ENCODE measurements around the gene PMM1. TPM values are rescaled to one million over a fixed set of nuclear protein-coding genes. Genes with fewer than 3 reads are reported as not detected.
"Not testable (repeated sequence)": the region's sequence is repeated elsewhere in the genome, so short reads cannot be mapped to it uniquely, and the experiment has no call there.

PMM1 gene
- total RNA-seq, 1 experiment from 2014 or later = 30.5 TPM

DNA sequence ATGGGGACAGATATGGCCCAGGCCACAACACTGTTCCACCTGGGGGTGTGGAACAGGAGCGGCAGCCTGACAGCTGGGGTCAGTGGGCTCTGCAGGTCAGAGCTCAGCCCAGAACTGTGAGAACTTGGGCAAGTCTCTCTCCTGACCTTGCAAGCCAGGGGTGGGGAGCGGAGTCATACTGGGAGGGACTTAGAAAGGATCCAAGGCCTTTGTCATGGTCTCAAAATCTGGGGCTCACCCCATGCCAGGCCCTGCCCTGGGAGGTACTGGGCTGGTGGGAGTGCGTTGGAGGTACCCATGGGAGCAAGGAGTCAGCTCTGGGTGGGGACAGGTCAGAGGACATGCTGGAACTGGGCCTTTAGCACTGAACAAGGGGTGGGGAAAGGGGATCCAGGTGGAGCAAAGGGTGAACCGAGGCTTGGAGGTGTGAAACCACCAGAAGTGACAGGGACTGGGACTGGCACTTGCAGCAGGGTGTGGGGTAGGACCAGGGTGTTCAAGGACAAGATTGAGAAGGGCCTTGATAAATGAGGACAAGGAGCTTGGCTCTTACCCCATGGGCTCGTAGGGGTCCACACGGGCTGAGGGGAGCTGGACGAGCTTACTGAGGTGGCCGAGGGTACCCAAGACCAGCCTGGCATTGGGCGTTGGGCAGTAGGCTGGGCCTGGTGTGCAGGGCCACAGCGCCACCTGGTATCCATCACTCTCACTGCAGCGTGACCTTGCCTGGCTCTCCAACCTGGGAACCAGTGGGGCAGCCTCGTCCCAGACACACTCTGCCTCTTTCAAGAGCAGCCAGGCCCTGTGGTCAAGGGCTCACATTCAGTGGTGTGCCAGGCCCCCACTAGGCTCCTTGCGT is 7.4 kb upstream of the PMM1 start:
- in situ Hi-C loops (cut with HindIII; ENCODE audit: low pct_unique_long_range_greater_than_20kb, low sequenced_read_pairs) = no loop called here
- POLR2A ChIA-PET = no interaction called here
- no peak for DNase-seq (ENCODE audit: low read depth, low spot score)

GRCh38 chr22:41595703-41596102 is 6.1 kb upstream of the PMM1 start:
- H3K27ac ChIP-seq (ENCODE audit: low read length) = no peak overlapping the region
- no TSS peak for BruUV-seq (replicated peaks)
- POLR2A ChIA-PET = no interaction called here
- peaks cover 3% of the 10 kb centered on the region for H3K4me1 ChIP-seq (ENCODE audit: control insufficient read depth, insufficient read depth, low read length)
- ATAC-seq (no peak), DNase-seq (ENCODE audit: low read depth, low spot score) (no peak)
- CTCF ChIA-PET = no interaction called here
- TF ChIP-seq, protein P1, sequence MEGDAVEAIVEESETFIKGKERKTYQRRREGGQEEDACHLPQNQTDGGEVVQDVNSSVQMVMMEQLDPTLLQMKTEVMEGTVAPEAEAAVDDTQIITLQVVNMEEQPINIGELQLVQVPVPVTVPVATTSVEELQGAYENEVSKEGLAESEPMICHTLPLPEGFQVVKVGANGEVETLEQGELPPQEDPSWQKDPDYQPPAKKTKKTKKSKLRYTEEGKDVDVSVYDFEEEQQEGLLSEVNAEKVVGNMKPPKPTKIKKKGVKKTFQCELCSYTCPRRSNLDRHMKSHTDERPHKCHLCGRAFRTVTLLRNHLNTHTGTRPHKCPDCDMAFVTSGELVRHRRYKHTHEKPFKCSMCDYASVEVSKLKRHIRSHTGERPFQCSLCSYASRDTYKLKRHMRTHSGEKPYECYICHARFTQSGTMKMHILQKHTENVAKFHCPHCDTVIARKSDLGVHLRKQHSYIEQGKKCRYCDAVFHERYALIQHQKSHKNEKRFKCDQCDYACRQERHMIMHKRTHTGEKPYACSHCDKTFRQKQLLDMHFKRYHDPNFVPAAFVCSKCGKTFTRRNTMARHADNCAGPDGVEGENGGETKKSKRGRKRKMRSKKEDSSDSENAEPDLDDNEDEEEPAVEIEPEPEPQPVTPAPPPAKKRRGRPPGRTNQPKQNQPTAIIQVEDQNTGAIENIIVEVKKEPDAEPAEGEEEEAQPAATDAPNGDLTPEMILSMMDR (IDR thresholded peaks at IDR 0.05) = no peak
- TF ChIP-seq, protein P2, sequence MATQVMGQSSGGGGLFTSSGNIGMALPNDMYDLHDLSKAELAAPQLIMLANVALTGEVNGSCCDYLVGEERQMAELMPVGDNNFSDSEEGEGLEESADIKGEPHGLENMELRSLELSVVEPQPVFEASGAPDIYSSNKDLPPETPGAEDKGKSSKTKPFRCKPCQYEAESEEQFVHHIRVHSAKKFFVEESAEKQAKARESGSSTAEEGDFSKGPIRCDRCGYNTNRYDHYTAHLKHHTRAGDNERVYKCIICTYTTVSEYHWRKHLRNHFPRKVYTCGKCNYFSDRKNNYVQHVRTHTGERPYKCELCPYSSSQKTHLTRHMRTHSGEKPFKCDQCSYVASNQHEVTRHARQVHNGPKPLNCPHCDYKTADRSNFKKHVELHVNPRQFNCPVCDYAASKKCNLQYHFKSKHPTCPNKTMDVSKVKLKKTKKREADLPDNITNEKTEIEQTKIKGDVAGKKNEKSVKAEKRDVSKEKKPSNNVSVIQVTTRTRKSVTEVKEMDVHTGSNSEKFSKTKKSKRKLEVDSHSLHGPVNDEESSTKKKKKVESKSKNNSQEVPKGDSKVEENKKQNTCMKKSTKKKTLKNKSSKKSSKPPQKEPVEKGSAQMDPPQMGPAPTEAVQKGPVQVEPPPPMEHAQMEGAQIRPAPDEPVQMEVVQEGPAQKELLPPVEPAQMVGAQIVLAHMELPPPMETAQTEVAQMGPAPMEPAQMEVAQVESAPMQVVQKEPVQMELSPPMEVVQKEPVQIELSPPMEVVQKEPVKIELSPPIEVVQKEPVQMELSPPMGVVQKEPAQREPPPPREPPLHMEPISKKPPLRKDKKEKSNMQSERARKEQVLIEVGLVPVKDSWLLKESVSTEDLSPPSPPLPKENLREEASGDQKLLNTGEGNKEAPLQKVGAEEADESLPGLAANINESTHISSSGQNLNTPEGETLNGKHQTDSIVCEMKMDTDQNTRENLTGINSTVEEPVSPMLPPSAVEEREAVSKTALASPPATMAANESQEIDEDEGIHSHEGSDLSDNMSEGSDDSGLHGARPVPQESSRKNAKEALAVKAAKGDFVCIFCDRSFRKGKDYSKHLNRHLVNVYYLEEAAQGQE (IDR thresholded peaks at IDR 0.05; ENCODE audit: insufficient read depth in 1 of 2, low read depth in 2 of 2, low read length in 1 of 2) = no peak
- TF ChIP-seq TCF7L2 (IDR thresholded peaks at IDR 0.05; ENCODE audit: low read depth, low read length) (no peak), POLR2AphosphoS5 (IDR thresholded peaks at IDR 0.05; ENCODE audit: low read depth, low read length) (no peak), SIN3A (IDR thresholded peaks at IDR 0.05; ENCODE audit: borderline replicate concordance, insufficient read depth, low read depth, low read length) (no peak)
- in situ Hi-C loops (cut with HindIII; ENCODE audit: low pct_unique_long_range_greater_than_20kb, low sequenced_read_pairs) = no loop called here
- no peaks in the 10 kb centered on the region for H3K27me3 ChIP-seq (ENCODE audit: control insufficient read depth, insufficient read depth, low read length)
- intact Hi-C loops (cut with micrococcal nuclease; ENCODE audit: unreplicated experiment) = no loop called here
- H3K36me3 ChIP-seq (ENCODE audit: control insufficient read depth, insufficient read depth, low read length) = no peaks in the 10 kb centered on the region
- no peak overlapping the region for H3K4me3 ChIP-seq (ENCODE audit: low read depth in 2 of 2, low read length in 2 of 2)
- no peaks in the 10 kb centered on the region for H3K9me3 ChIP-seq (ENCODE audit: control insufficient read depth, insufficient read depth, low read depth, low read length)

More for the DNA sequence above, 7.4 kb upstream of the PMM1 start:
- no peak overlapping the region for H3K27ac ChIP-seq (ENCODE audit: low read length)
- no peaks in the 10 kb centered on the region for H3K36me3 ChIP-seq (ENCODE audit: control insufficient read depth, insufficient read depth, low read length)
- no TSS peak for BruUV-seq (replicated peaks)
- ATAC-seq = peak; percentile 89
- H3K27me3 ChIP-seq (ENCODE audit: control insufficient read depth, insufficient read depth, low read length) = no peaks in the 10 kb centered on the region
- TF ChIP-seq, protein P1 (IDR thresholded peaks at IDR 0.05) = peak; percentile 85
- TF ChIP-seq TCF7L2 (IDR thresholded peaks at IDR 0.05; ENCODE audit: low read depth, low read length) (no peak), POLR2AphosphoS5 (IDR thresholded peaks at IDR 0.05; ENCODE audit: low read depth, low read length) (no peak; the same call in 1 of the 2 replicates)
- TF ChIP-seq, protein P2 (IDR thresholded peaks at IDR 0.05; ENCODE audit: insufficient read depth in 1 of 2, low read depth in 2 of 2, low read length in 1 of 2) = no peak
- peaks cover 3% of the 10 kb centered on the region for H3K4me1 ChIP-seq (ENCODE audit: control insufficient read depth, insufficient read depth, low read length)
- no peaks in the 10 kb centered on the region for H3K9me3 ChIP-seq (ENCODE audit: control insufficient read depth, insufficient read depth, low read depth, low read length)
- H3K4me3 ChIP-seq (ENCODE audit: low read depth in 2 of 2, low read length in 2 of 2) = no peak overlapping the region
- CTCF ChIA-PET = interaction anchor here (0.6 to 1.3 kb wide), 2 partner anchors 20 to 191 kb away, joined by 3 to 5 read pairs; no protein-coding TSS in a partner anchor
- intact Hi-C loops (cut with micrococcal nuclease; ENCODE audit: unreplicated experiment) = no loop called here

DNA sequence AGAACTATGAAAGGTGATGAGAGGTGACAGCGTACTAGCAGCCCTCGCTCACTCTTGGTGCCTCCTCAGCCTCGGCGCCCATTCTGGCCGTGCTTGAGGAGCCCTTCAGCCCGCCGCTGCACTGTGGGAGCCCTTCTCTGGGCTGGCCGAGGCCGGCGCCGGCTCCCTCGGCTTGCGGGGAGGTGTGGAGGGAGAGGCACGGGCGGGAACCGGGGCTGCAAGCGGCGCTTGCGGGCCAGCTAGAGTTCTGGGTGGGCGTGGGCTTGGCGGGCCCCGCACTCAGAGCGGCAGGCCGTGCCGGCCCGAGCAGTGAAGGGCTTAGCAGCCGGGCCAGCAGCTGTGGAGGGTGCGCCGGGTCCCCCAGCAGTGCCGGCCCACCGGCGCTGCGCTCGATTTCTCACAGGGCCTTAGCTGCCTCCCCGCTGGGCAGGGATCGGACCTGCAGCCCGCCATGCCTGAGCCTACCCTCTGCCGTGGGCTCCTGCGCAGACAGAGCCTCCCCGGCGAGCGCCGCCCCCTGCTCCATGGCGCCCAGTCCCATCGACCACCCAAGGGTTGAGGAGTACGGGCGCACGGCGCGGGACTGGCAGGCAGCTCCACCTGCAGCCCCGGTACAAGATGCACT is 3.8 kb upstream of the PMM1 start:
- POLR2A ChIA-PET; DNase-seq (ENCODE audit: low read depth, low spot score); H3K4me3 ChIP-seq (ENCODE audit: low read depth in 2 of 2, low read length in 2 of 2); BruUV-seq (replicated peaks); H3K27ac ChIP-seq (ENCODE audit: low read length); ATAC-seq; CTCF ChIA-PET; H3K9me3 ChIP-seq (ENCODE audit: control insufficient read depth, insufficient read depth, low read depth, low read length); H3K27me3 ChIP-seq (ENCODE audit: control insufficient read depth, insufficient read depth, low read length); H3K36me3 ChIP-seq (ENCODE audit: control insufficient read depth, insufficient read depth, low read length); H3K4me1 ChIP-seq (ENCODE audit: control insufficient read depth, insufficient read depth, low read length); in situ Hi-C loops (cut with HindIII; ENCODE audit: low pct_unique_long_range_greater_than_20kb, low sequenced_read_pairs); intact Hi-C loops (cut with micrococcal nuclease; ENCODE audit: unreplicated experiment): not testable (repeated sequence)
